Tibial nerve (tissue), 4 donors: ENCODE data around the gene MANEAL. TPM values are rescaled to one million over a fixed set of nuclear protein-coding genes. Genes with fewer than 3 reads are reported as not detected.
A peak's percentile ranks its signal among the peaks of the same experiment; 100 is the strongest.

Experiments
- DNase-seq, 2 donors: peaks; one replicate each; pipeline ENCODE4 v3.0.0-alpha.2; 2019; ENCODE audit warnings: low spot score in 2 of 2
- H3K27ac ChIP-seq, 4 donors: fragments of 200-600 bp; sonication (generic) in 3 of 4; one replicate each; pipeline ENCODE4 v1.5.1; 2017 to 2019; ENCODE audit warnings: mild to moderate bottlenecking in 1 of 4
- H3K27me3 ChIP-seq, 2 donors: fragments of 200-600 bp; sonication (generic) in 1 of 2; one replicate each; pipeline versions ENCODE4 v1.5.1 to v1.6.0; 2017 to 2019
- H3K36me3 ChIP-seq, 3 donors: fragments of 200-600 bp; sonication (generic); one replicate each; pipeline ENCODE4 v1.5.1; 2018 to 2019
- H3K4me1 ChIP-seq, 4 donors: fragments of 200-600 bp; sonication (generic) in 3 of 4; one replicate each; pipeline ENCODE4 v1.5.1; 2017 to 2019
- H3K4me3 ChIP-seq, 4 donors: fragments of 200-600 bp; sonication (generic) in 3 of 4; one replicate each; pipeline ENCODE4 v1.5.1; 2017 to 2019; ENCODE audit warnings: mild to moderate bottlenecking in 1 of 4, moderate library complexity in 1 of 4
- H3K9me3 ChIP-seq, 4 donors: fragments of 200-600 bp; sonication (generic) in 3 of 4; one replicate each; pipeline ENCODE4 v1.5.1; 2017 to 2019
- CTCF ChIP-seq, 5 experiments: fragments of 200-600 bp in 3 of 5; fragments of 450-650 bp in 2 of 5; sonication (generic) in 3 of 5; IDR thresholded peaks; one replicate each; pipeline ENCODE4 v1.5.1; 2016 to 2019; ENCODE audit warnings: antibody characterized with exemption in 5 of 5, mild to moderate bottlenecking in 3 of 5, moderate library complexity in 2 of 5
- EP300 ChIP-seq, 2 donors: sonication (generic); formaldehyde crosslinking; IDR thresholded peaks; one replicate each; pipeline ENCODE4 v1.6.1; 2017; ENCODE audit warnings: antibody characterized with exemption in 2 of 2, mild to moderate bottlenecking in 1 of 2
- POLR2A ChIP-seq, 2 donors: fragments of 450-650 bp; IDR thresholded peaks; one replicate each; pipeline ENCODE4 v1.6.1; 2017; ENCODE audit warnings: antibody characterized with exemption in 2 of 2, mild to moderate bottlenecking in 2 of 2, moderate library complexity in 2 of 2
- WGBS, 2 donors: methylation state at CpG; one replicate each; pipeline ENCODE4 v1.1.5; 2018; 5-methylcytosine and 5-hydroxymethylcytosine counted together
- total RNA-seq, 4 donors: library from RNA; depleted of rRNA; stranded (reverse); fragments of >200 nt; gene quantifications; one replicate each; pipeline ENCODE4 v1.1.0, GENCODE V29; 2016

MANEAL gene
- total RNA-seq, 4 donors from 2014 or later = 0.44 to 1.8 (median 1.7) TPM

GRCh38 chr1:37802439-37802838 lies 8.8 kb downstream of the MANEAL start:
- H3K36me3 ChIP-seq = peaks cover 0 to 93% (median 4%) of the 10 kb centered on the region in 3 donors
- TF ChIP-seq CTCF (IDR thresholded peaks at IDR 0.05) (no peak), POLR2A (IDR thresholded peaks at IDR 0.05) (no peak), EP300 (IDR thresholded peaks at IDR 0.05) (no peak)
- no peak for DNase-seq

GRCh38 chr1:37807220-37807554 lies 13.5 kb downstream of the MANEAL start:
- peak overlapping the region in 3 of 4 donors; percentile 94 to 97 (median 97) for H3K27ac ChIP-seq
- no peaks in the 10 kb centered on the region for H3K27me3 ChIP-seq
- WGBS, 2 donors = 8 to 11% methylated on average over 9 of the region's 9 CpGs
- peak overlapping the region; percentile 54 to 98 (median 76) for H3K4me3 ChIP-seq
- peaks cover 0 to 46% (median 4%) of the 10 kb centered on the region in 3 donors for H3K36me3 ChIP-seq
- H3K4me1 ChIP-seq = peaks cover 0 to 55% (median 23%) of the 10 kb centered on the region in 4 donors
- DNase-seq = no peak
- TF ChIP-seq CTCF (IDR thresholded peaks at IDR 0.05) (no peak), POLR2A (IDR thresholded peaks at IDR 0.05) (no peak), EP300 (IDR thresholded peaks at IDR 0.05) (no peak)
- H3K9me3 ChIP-seq = no peaks in the 10 kb centered on the region

More at GRCh38 chr1:37802439-37802838, 8.8 kb downstream of the MANEAL start:
- no peaks in the 10 kb centered on the region for H3K27me3 ChIP-seq
- WGBS, 2 donors = 83 to 96% methylated on average over 1 of the region's 1 CpG
- H3K9me3 ChIP-seq = no peaks in the 10 kb centered on the region
- no peak overlapping the region for H3K4me3 ChIP-seq
- H3K4me1 ChIP-seq = peaks cover 0 to 26% (median 10%) of the 10 kb centered on the region in 4 donors
- no peak overlapping the region for H3K27ac ChIP-seq

GRCh38 chr1:37807555-37808368 lies 14.1 kb downstream of the MANEAL start, which contains the start of the genes C1orf122 and YRDC:
Gene C1orf122 (plus strand): TSS chr1:37807790. CDS start chr1:37808405, 615 bp downstream.
Gene YRDC (minus strand): TSS chr1:37808208. CDS start chr1:37808180, 28 bp downstream.
- H3K9me3 ChIP-seq = no peaks in the 10 kb centered on the region
- TF ChIP-seq CTCF (IDR thresholded peaks at IDR 0.05) = no peak
- TF ChIP-seq EP300 (IDR thresholded peaks at IDR 0.05) = peak; percentile 58 to 91
- peak; percentile 45 to 56 for TF ChIP-seq POLR2A (IDR thresholded peaks at IDR 0.05)
- peaks cover 0 to 40% (median 4%) of the 10 kb centered on the region in 3 donors for H3K36me3 ChIP-seq
- H3K4me1 ChIP-seq = peaks cover 0 to 55% (median 23%) of the 10 kb centered on the region in 4 donors
- 0 to 1% methylated on average over 9 to 60 of the region's 95 CpGs for WGBS, 2 donors
- H3K27ac ChIP-seq = peak within 1 kb of the TSS; percentile 81 to 97 (median 96)
- no peaks in the 10 kb centered on the region for H3K27me3 ChIP-seq
- DNase-seq = peak; percentile 81 to 90
- H3K4me3 ChIP-seq = peak within 1 kb of the TSS; percentile 54 to 98 (median 76)

GRCh38 chr1:37808369-37809319 lies 15.0 kb downstream of the MANEAL start:
- Histone ChIP-seq H3K27ac (peak overlapping the region; percentile 81 to 97 (median 96)), H3K9me3 (no peaks in the 10 kb centered on the region), H3K27me3 (no peaks in the 10 kb centered on the region), H3K36me3 (peaks cover 0 to 32% (median 4%) of the 10 kb centered on the region in 3 donors), H3K4me1 (peaks cover 0 to 55% (median 23%) of the 10 kb centered on the region in 4 donors), H3K4me3 (peak overlapping the region; percentile 54 to 98 (median 76))
- WGBS, 2 donors = 2 to 4% methylated on average over 18 to 30 of the region's 54 CpGs
- DNase-seq = peak in 1 of 2 donors; percentile 15
- TF ChIP-seq POLR2A (IDR thresholded peaks at IDR 0.05) = no peak
- no peak for TF ChIP-seq CTCF (IDR thresholded peaks at IDR 0.05)
- no peak for TF ChIP-seq EP300 (IDR thresholded peaks at IDR 0.05)
